ENCODE measurements around the gene MFN2. TPM values are rescaled to one million over a fixed set of nuclear protein-coding genes. Genes with fewer than 3 reads are reported as not detected.
"Not testable (repeated sequence)": the region's sequence is repeated elsewhere in the genome, so short reads cannot be mapped to it uniquely, and the experiment has no call there.

Gene MFN2
- total RNA-seq, 1 experiment from 2014 or later, result 73.9 TPM

GRCh38 chr1:12040457-12041051 lies 60.3 kb downstream of the MFN2 start:
- Histone ChIP-seq H3K4me3 (ENCODE audit: low read depth, low read length) (no peak overlapping the region), H3K27me3 (replicated peaks; ENCODE audit: control insufficient read depth, insufficient read depth, low read length) (no peaks in the 10 kb centered on the region), H3K4me1 (no peaks in the 10 kb centered on the region), H3K9me3 (no peaks in the 10 kb centered on the region), H3K36me3 (ENCODE audit: control insufficient read depth, insufficient read depth, low read length) (no peaks in the 10 kb centered on the region)
- CTCF ChIA-PET, result no interaction called here
- Mint-ChIP-seq H3K36me3 (ENCODE audit: insufficient read depth, unreplicated experiment) (no peaks in the 10 kb centered on the region), H3K4me1 (ENCODE audit: low read depth, unreplicated experiment) (no peaks in the 10 kb centered on the region), H3K4me3 (ENCODE audit: unreplicated experiment) (no peak overlapping the region), H3K9me3 (ENCODE audit: unreplicated experiment) (no peaks in the 10 kb centered on the region), H3K27me3 (ENCODE audit: insufficient read depth, unreplicated experiment) (no peaks in the 10 kb centered on the region), H3K27ac (ENCODE audit: unreplicated experiment) (no peak overlapping the region)
- no peak for TF ChIP-seq CTCF (IDR thresholded peaks at IDR 0.05; ENCODE audit: insufficient read depth in 1 of 2, low read depth in 1 of 2, low read length in 1 of 2, severe bottlenecking in 1 of 2, unreplicated experiment in 1 of 2)
- no peak for DNase-seq
- no TSS peak for BruUV-seq (replicated peaks)
- intact Hi-C loops (cut with micrococcal nuclease; ENCODE audit: unreplicated experiment), result no loop called here
- POLR2A ChIA-PET, result no interaction called here

- H3K4me1 Mint-ChIP-seq (ENCODE audit: low read depth, unreplicated experiment); POLR2A ChIA-PET; H3K36me3 Mint-ChIP-seq (ENCODE audit: insufficient read depth, unreplicated experiment); H3K4me3 ChIP-seq (ENCODE audit: low read depth, low read length); intact Hi-C loops (cut with micrococcal nuclease; ENCODE audit: unreplicated experiment); DNase-seq; H3K27me3 ChIP-seq (replicated peaks; ENCODE audit: control insufficient read depth, insufficient read depth, low read length); CTCF ChIA-PET; H3K4me1 ChIP-seq; H3K4me3 Mint-ChIP-seq (ENCODE audit: unreplicated experiment); H3K36me3 ChIP-seq (ENCODE audit: control insufficient read depth, insufficient read depth, low read length); H3K9me3 ChIP-seq; BruUV-seq (replicated peaks); H3K27ac Mint-ChIP-seq (ENCODE audit: unreplicated experiment); H3K27me3 Mint-ChIP-seq (ENCODE audit: insufficient read depth, unreplicated experiment); H3K9me3 Mint-ChIP-seq (ENCODE audit: unreplicated experiment): not testable (repeated sequence)
Observed at GRCh38 chr1:12044187-12044877, 64.1 kb downstream of the MFN2 start.

GRCh38 chr1:12046749-12047119 lies 66.5 kb downstream of the MFN2 start:
- CTCF ChIA-PET, result no interaction called here
- Histone ChIP-seq H3K27me3 (replicated peaks; ENCODE audit: control insufficient read depth, insufficient read depth, low read length) (no peaks in the 10 kb centered on the region), H3K4me3 (ENCODE audit: low read depth, low read length) (no peak overlapping the region), H3K4me1 (peaks cover under 1% of the 10 kb centered on the region; the same call in 1 of the 2 replicates), H3K9me3 (no peaks in the 10 kb centered on the region), H3K36me3 (ENCODE audit: control insufficient read depth, insufficient read depth, low read length) (no peaks in the 10 kb centered on the region)
- Mint-ChIP-seq H3K4me3 (ENCODE audit: unreplicated experiment) (no peak overlapping the region), H3K4me1 (ENCODE audit: low read depth, unreplicated experiment) (no peaks in the 10 kb centered on the region), H3K9me3 (ENCODE audit: unreplicated experiment) (no peaks in the 10 kb centered on the region), H3K36me3 (ENCODE audit: insufficient read depth, unreplicated experiment) (no peaks in the 10 kb centered on the region), H3K27ac (ENCODE audit: unreplicated experiment) (no peak overlapping the region), H3K27me3 (ENCODE audit: insufficient read depth, unreplicated experiment) (no peaks in the 10 kb centered on the region)
- no TSS peak for BruUV-seq (replicated peaks)
- intact Hi-C loops (cut with micrococcal nuclease; ENCODE audit: unreplicated experiment), result no loop called here
- no peak for DNase-seq
- no peak for TF ChIP-seq CTCF (IDR thresholded peaks at IDR 0.05; ENCODE audit: insufficient read depth in 1 of 2, low read depth in 1 of 2, low read length in 1 of 2, severe bottlenecking in 1 of 2, unreplicated experiment in 1 of 2)
- POLR2A ChIA-PET, result no interaction called here

Measured in Caco-2 (cell line).